Activated CD8-positive, alpha-beta memory T cell treated with anti-CD3 and anti-CD28 coated beads, Interleukin-2, amount 50 U/mL, for 1 hour (primary cell): ENCODE measurements around the gene SMC1B.

Experiments
- DNase-seq: peaks from one replicate; pipeline ENCODE4 v3.0.0-alpha.2; 2020; ENCODE audit errors: extremely low read depth

The SMC1B gene

GRCh38 chr22:45318558-45319323 is 94.7 kb downstream of the SMC1B start:
- DNase-seq, result peak; percentile 49

- peak; percentile 84 for DNase-seq
Measured at GRCh38 chr22:45318168-45318557, 95.2 kb downstream of the SMC1B start.

DNA sequence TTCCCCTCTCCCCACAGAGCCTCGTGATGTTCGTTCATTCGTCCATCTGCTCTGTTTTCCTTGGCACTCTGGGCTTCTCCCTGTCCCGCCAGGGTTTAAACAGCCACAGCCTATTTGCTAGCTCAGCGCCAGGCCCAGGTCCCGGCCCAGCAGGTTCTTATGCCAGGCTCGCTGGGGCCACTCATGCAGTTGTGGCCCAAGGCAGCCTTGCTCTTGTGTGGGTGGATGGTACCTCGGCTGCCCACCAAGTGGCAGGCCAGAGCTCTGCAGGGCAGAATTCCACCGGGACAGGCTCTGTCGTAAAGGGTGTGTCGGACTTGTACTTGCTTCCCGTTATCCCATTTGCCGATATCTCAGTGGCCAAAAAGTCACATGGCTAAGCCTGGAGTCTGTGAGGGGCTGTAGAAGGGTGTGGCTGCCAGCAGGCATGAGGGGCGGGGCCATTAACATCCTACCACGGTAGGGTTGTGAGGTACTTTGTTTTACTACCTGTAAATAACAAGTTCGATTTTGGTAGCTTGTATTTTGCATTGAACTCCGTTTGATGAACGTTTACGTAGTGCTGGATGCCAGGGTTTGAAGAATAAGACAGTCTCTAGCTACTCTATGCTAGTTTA is 95.7 kb downstream of the SMC1B start:
- DNase-seq, result no peak

GRCh38 chr22:45316796-45317526 is 96.4 kb downstream of the SMC1B start:
- no peak for DNase-seq

GRCh38 chr22:45314786-45315185 is 98.6 kb downstream of the SMC1B start:
- no peak for DNase-seq

DNA sequence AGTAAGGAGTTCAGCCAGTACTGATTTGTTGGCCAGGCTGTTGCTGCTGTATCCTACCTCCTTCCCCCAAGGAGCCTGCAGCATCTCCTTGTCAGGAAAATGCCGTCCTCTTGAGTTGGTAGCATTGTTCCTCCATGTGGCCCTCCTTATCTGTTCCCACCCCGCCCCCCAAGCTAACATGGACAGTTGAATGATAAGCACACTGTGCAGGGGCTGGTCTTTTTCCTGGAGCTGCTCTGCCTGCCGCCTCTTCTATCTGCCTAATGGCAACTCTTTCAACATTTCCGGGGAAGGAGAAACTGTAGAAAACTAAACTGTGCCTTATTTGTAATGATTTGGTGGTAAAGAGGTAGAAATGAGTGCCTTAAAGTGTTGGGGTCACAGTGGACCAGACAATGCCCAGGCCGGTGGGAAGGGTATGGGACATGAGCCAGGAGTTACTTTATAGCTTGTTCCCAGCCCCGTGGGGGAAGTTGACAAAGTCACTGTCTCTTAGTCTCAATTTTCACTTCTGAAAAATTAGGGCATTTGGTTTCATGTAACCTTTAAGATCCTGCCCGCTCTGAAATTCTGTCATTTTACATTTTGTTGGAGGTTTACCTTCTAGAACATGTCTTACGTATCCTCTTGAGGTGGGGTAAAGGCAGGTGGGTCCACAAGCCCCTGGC is 99.2 kb downstream of the SMC1B start:
- no peak for DNase-seq

GRCh38 chr22:45312856-45313255 is 100.5 kb downstream of the SMC1B start:
- DNase-seq, result no peak

GRCh38 chr22:45312415-45312814 is 101.0 kb downstream of the SMC1B start:
- DNase-seq, result no peak

DNA sequence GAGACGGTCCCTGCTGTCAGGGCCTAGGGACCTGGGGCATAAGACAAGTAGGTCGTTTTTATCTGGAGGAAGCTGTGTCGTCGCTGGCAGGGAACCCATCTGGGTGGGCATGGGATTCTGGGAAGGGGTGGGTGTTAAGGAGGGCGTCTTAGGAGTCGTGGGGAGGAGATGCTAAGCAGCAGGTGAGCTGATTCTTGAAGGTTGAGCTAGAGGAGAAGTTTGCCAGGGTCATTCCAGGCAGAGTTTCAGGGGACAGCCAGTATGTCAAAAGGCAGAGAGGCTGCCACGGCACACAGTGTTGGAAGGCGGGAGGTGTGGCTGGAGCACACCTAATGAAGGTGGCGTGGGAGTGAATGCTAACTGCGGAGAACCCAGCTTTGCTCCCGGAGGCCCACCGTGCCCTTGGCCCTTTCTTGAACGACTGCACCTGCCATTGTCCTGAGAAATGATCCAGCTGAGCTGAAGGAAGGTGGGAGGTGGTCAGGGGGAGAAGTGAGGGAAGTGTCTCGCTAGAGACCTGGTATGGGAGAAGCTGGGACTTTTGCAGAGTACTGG is 102.3 kb downstream of the SMC1B start:
- no peak for DNase-seq

- DNase-seq, result no peak
Measured at GRCh38 chr22:45310331-45310976, 102.9 kb downstream of the SMC1B start.

- peak; percentile 77 for DNase-seq
Measured at GRCh38 chr22:45309422-45310227, 103.8 kb downstream of the SMC1B start, which contains the start of gene FAM118A. Gene FAM118A (plus strand): TSS chr22:45309934. CDS start chr22:45322380, 12,446 bp downstream.

DNA sequence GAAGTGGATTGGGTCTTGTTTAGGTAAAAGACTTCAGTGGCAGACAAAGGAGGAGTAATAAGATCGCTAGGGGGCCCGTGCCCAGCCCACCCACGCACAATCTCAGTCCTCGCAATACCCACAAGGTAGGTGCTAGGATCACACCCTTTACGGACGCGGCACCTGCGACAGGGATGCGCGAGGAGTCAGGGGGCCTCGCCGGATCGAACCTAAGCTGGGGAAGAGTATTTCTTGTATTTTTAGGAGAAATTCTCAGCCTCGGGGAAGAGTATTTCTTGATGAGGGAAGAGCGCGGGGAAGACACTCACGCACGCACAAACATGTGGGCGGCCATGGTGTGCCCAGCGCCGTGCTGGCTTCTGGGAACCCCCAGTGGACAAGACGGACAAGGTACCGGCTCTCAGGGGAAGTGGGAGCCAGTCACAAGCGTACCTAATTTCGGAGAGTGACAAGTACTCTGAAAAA is 104.4 kb downstream of the SMC1B start:
- no peak for DNase-seq

DNA sequence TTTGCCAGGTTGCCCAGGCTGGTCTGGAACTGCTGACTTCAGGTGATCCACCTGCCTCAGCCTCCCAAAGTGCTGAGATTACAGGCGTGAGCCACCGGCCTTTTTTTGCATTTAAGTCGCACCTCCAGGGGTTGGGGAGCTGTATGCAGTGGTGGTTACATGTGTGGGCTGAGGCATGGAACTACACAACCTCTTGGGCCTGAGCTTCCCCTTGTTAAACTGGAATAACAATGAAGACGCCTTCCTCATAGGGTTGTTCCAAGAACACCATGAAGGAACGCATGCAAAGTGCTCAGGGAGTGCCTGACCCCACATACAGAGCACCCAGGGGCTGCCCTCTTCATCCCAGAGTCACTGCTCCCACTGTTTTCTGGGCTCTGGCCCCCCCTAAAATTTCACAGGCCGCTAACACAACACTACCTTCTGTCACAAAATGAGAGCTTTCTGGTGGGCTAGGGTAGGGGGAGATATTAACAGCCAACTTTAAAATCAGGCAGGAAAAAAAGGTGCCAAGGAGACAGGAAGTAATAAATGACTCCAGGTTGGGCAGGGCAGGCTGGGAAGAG is 104.9 kb downstream of the SMC1B start:
- DNase-seq, result no peak

- no peak for DNase-seq
Measured at GRCh38 chr22:45306139-45306538, 107.3 kb downstream of the SMC1B start.

GRCh38 chr22:45305456-45306075 is 107.8 kb downstream of the SMC1B start:
- no peak for DNase-seq

DNA sequence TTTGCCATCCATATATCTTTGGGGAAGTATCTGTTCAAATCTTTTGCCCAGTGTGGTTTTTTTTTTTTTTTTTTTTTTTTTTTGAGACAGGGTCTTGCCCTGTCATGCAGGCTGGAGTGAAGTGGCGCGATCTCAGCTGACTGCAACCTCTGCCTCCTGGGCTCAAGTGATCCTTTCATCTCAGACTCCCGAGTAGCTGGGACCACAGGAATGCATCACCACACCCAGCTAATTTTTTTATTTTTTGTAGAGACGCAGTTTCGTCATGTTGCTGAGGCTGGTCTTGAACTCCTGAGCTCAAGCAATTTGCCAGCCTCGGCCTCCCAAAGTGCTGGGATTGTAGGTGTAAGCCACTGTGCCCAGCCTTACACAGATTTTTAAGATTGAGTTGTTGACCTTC is 108.4 kb downstream of the SMC1B start:
- no peak for DNase-seq

DNA sequence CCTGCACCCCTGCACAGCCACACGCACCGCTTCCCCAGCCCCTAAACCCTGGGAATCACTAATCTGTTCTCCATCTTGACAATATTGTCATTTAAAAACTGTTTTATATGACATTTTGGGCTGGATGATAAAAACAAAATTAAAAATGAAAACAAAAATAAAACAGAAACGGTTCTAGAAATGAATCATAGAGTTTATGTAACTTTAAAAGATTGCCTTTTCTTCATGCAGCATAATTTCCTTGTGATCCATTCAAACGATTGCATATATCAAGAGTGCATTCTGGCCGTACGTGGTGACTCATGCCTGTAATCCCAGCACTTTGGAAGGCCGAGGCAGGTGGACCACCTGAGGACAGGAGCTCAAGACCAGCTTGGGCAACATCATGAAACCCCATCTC is 110.2 kb downstream of the SMC1B start:
- DNase-seq, result no peak

DNA sequence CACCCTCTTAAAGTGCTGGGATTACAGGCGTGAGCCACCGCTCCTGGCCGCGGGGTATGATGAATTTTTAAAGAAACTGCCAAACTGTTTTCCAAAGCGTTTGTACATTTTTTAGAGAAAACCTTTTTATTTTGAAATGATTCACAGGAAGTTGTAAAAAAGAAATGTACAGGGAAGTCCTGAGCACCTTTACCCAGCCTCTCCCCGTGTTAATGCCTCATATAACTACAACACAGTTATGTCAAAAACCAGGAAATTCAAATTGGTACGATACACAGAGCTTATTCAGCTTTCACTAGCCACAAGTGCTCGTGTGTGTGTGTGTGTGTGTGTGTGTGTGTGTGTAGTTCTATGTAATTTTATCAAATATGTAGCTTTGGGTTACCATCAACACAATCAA is 110.6 kb downstream of the SMC1B start:
- no peak for DNase-seq

DNA sequence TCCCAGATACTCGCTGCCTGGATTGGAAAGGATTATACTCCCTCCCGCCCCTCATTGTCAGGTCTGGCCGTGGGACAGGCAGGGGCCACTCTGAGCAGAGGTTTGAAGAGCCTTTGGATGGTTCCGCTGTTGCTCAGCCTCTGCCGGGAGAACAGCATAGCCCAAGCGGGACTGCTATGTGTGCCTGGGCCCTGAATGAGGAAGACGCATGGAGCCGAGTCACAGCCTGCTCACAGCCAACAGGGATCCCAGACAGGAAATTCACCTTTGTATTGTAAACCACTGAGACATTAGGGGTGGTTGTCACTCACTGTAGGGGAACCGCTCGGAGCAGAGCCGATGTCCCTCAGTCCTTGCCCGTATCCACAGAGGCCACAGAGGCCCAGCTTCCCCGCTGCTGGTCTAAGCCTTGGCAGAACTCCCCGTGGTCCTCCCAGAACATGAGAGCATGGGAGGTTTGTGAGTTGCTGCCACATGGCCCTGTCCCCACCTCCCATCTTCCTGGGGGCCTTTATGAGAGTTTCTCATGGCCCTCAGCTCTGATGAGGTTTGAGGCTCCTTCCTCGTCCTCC is 114.4 kb downstream of the SMC1B start:
- no peak for DNase-seq
